Measurements from ENCODE around the gene APRT. TPM values are rescaled to one million over a fixed set of nuclear protein-coding genes. Genes with fewer than 3 reads are reported as not detected.

The APRT gene
- total and polyA plus RNA-seq, 9 of the 15 experiments (the other 6 are each of a cell fraction or from before 2014, with no cell fraction given) = 41.7 to 409 (median 146) TPM

DNA sequence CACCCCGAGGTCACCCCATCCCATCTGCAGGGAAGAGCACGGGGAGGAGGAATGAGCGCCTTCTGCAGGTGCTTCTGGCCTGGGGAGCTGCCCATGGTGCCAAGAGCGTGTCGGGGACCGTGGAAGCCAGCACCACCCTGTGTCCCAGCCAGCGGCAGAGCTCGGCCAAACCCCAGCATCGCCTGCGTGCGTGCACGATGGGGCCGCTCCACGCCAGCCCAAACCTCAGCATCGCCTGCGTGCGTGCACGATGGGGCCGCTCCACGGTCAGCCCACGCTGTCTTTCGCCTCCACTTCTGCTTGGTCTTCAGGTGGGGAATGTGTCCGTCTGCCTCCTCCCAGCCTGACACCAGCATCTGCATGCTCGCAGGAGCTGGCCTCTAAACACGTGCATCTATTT lies 31.1 kb upstream of the APRT start (continued):
- TF ChIP-seq, protein P1, sequence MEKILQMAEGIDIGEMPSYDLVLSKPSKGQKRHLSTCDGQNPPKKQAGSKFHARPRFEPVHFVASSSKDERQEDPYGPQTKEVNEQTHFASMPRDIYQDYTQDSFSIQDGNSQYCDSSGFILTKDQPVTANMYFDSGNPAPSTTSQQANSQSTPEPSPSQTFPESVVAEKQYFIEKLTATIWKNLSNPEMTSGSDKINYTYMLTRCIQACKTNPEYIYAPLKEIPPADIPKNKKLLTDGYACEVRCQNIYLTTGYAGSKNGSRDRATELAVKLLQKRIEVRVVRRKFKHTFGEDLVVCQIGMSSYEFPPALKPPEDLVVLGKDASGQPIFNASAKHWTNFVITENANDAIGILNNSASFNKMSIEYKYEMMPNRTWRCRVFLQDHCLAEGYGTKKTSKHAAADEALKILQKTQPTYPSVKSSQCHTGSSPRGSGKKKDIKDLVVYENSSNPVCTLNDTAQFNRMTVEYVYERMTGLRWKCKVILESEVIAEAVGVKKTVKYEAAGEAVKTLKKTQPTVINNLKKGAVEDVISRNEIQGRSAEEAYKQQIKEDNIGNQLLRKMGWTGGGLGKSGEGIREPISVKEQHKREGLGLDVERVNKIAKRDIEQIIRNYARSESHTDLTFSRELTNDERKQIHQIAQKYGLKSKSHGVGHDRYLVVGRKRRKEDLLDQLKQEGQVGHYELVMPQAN (IDR thresholded peaks at IDR 0.05; ENCODE audit: borderline replicate concordance) = no peak
- TF ChIP-seq, protein P2, sequence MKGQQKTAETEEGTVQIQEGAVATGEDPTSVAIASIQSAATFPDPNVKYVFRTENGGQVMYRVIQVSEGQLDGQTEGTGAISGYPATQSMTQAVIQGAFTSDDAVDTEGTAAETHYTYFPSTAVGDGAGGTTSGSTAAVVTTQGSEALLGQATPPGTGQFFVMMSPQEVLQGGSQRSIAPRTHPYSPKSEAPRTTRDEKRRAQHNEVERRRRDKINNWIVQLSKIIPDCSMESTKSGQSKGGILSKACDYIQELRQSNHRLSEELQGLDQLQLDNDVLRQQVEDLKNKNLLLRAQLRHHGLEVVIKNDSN (CRISPR knock-in tag; IDR thresholded peaks at IDR 0.05) = no peak
- no peak for TF ChIP-seq XRCC4 (IDR thresholded peaks at IDR 0.05; ENCODE audit: extremely low read depth, insufficient read depth, insufficient read length)

DNA sequence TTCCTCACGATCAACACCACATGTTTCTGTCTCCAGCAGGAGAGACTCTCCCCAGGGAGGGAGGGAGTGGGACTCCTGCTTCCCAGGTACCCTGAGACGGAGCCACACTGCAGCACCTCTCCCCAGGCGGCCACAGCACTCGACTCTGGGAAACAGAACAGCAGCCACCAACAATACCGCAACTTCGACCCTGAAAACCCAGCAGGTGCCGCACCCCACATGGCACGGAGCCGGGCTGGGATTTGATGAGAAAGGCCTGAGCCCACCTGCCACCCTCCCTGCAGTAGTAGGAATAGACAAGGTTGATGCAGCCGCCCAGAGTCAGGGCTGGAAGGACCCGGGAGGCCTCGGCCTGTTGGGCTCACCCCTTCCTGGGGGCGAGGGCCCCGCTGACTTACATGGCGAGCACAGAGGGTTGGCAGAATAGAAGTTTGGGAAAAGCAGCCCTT lies 30.6 kb upstream of the APRT start:
- Histone ChIP-seq H3K4me3 (no peak overlapping the region), H3K9me3 (replicated peaks; ENCODE audit: control insufficient read depth, insufficient read depth, low read depth, low read length) (no peaks in the 10 kb centered on the region), H3K4me1 (replicated peaks in 1 of 2; ENCODE audit: control insufficient read depth in 2 of 2, insufficient read depth in 2 of 2, low read length in 2 of 2) (peaks cover 0 to 53% of the 10 kb centered on the region in 2 experiments; a peak in 2 of 5 replicates), H3K36me3 (ENCODE audit: control insufficient read depth, insufficient read depth, low read length) (no peaks in the 10 kb centered on the region; the same call in 2 of the 3 replicates), H3K79me2 (ENCODE audit: control insufficient read depth, insufficient read depth, low read length) (no peaks in the 10 kb centered on the region), H3K9ac (ENCODE audit: insufficient read depth in 1 of 2, low read depth in 2 of 2, low read length in 2 of 2) (no peak overlapping the region), H3K9me1 (ENCODE audit: control insufficient read depth, insufficient read depth, low read length) (no peaks in the 10 kb centered on the region), H4K20me1 (replicated peaks; ENCODE audit: control insufficient read depth, insufficient read depth, low read length) (no peaks in the 10 kb centered on the region), H3K27me3 (ENCODE audit: control insufficient read depth in 2 of 2, insufficient read depth in 2 of 2, low read length in 2 of 2) (no peaks in the 10 kb centered on the region), H3K4me2 (ENCODE audit: insufficient read depth, low read length) (no peak overlapping the region), H3K27ac (ENCODE audit: extremely low read depth, low read depth, low read length) (no peak overlapping the region), H2AFZ (ENCODE audit: low read depth, low read length) (no peak overlapping the region)
- FAIRE-seq (no peak), DNase-seq (ENCODE audit: extremely low read depth in 1 of 4, low spot score in 3 of 4) (no peak), ATAC-seq (no peak)
- BruUV-seq (replicated peaks) = no TSS peak
- ChIA-PET POLR2A (no interaction called here), CTCF (ENCODE audit: low intra/inter-chr PET ratio) (no interaction called here)
- WGBS (ENCODE audit: insufficient coverage, low coverage, missing lambda C conversion rate) = 69% methylated on average over 14 of the region's 15 CpGs
- in situ Hi-C loops (cut with MboI) (no loop called here), intact Hi-C loops (cut with micrococcal nuclease) (no loop called here)
- TF ChIP-seq ZNF561 (CRISPR knock-in tag; conservative IDR thresholded peaks at IDR 0.05) (no peak), DNMT1 (IDR thresholded peaks at IDR 0.05) (no peak), TAF7 (tag; IDR thresholded peaks at IDR 0.05) (no peak), SMAD3 (CRISPR knock-in tag; conservative IDR thresholded peaks at IDR 0.05) (no peak), RHOXF2B (CRISPR knock-in tag; conservative IDR thresholded peaks at IDR 0.05) (no peak), KLF16 (IDR thresholded peaks at IDR 0.05) (no peak), FOXM1 (IDR thresholded peaks at IDR 0.05; ENCODE audit: low read depth) (no peak), FOXM1 (CRISPR knock-in tag; IDR thresholded peaks at IDR 0.05; ENCODE audit: low read depth) (no peak), TGIF2 (CRISPR knock-in tag; IDR thresholded peaks at IDR 0.05) (no peak), POLR2H (tag; IDR thresholded peaks at IDR 0.05; ENCODE audit: low read depth) (no peak)
